GM12801 (cell line): ENCODE results near the gene PPARGC1A.

Experiments
- CTCF ChIP-seq: IDR thresholded peaks from one replicate; pipeline ENCODE4 v1.5.1; 2011; ENCODE audit warnings: control low read depth; ENCODE audit not compliant: insufficient read length; ENCODE audit errors: extremely low read depth

PPARGC1A gene

GRCh38 chr4:23746027-23746426, 143.8 kb downstream of the PPARGC1A start:
- no peak for TF ChIP-seq CTCF

GRCh38 chr4:23745377-23745776, 144.5 kb downstream of the PPARGC1A start:
- TF ChIP-seq CTCF, result no peak
